ENCODE data around the gene RGS9.

DNA sequence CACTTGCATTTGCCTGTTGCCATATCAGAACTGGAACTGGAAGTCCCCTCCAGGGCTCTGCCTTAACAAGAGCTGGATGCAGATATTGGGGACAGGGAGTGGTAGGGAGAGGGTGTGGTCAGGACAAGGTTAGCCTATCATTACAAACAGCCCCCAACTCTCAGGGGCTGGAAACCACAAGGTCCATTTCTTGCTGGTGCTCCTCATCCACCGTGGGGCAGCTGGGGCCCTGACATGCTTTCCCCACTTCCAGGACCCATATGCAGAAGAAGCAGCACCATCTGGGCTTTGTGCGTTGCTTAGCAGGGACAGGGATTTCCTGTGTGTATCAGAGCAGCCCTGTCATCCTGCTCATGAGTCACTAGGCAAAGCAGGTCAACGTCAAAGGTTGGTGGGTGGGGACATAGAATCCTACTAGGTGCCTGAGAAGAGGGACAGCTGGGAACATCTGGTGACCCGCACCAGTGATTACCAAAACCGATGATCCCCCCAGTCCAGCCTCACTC lies 26.9 kb downstream of the RGS9 start:
- TF ChIP-seq, protein P1, sequence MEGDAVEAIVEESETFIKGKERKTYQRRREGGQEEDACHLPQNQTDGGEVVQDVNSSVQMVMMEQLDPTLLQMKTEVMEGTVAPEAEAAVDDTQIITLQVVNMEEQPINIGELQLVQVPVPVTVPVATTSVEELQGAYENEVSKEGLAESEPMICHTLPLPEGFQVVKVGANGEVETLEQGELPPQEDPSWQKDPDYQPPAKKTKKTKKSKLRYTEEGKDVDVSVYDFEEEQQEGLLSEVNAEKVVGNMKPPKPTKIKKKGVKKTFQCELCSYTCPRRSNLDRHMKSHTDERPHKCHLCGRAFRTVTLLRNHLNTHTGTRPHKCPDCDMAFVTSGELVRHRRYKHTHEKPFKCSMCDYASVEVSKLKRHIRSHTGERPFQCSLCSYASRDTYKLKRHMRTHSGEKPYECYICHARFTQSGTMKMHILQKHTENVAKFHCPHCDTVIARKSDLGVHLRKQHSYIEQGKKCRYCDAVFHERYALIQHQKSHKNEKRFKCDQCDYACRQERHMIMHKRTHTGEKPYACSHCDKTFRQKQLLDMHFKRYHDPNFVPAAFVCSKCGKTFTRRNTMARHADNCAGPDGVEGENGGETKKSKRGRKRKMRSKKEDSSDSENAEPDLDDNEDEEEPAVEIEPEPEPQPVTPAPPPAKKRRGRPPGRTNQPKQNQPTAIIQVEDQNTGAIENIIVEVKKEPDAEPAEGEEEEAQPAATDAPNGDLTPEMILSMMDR (IDR thresholded peaks at IDR 0.05 in 8 of 11, conservative IDR thresholded peaks at IDR 0.05 in 3 of 11): no peak
- no peak for TF ChIP-seq POLR2A (IDR thresholded peaks at IDR 0.05)

Data from spleen (tissue), 7 donors.